ENCODE data around the gene CTU1. TPM values are rescaled to one million over a fixed set of nuclear protein-coding genes. Genes with fewer than 3 reads are reported as not detected.

The CTU1 gene
- total and polyA plus RNA-seq, 2 of the 4 experiments (the other 2 are of a cell fraction) = 2.0 to 3.3 TPM

- Histone ChIP-seq H3K4me1 (ENCODE audit: control insufficient read depth, insufficient read depth, low read length) (no peaks in the 10 kb centered on the region), H3K9me1 (ENCODE audit: insufficient read depth, low read length) (peaks cover 9% of the 10 kb centered on the region; the same call in 1 of the 2 replicates), H3K4me3 (ENCODE audit: insufficient read depth, low read depth, low read length) (peak overlapping the region; percentile 63), H3K9me3 (ENCODE audit: control insufficient read depth, insufficient read depth, low read length) (no peaks in the 10 kb centered on the region), H2BK15ac (ENCODE audit: low read depth, low read length) (no peak overlapping the region), H2BK5ac (ENCODE audit: low read depth, low read length, poor library complexity, severe bottlenecking) (peak overlapping the region; percentile 3), H3K79me1 (ENCODE audit: low read depth in 1 of 2, low read length in 2 of 2) (peaks cover 24 to 35% of the 10 kb centered on the region in 2 experiments), H2AK9ac (replicated peaks; ENCODE audit: low read depth, low read length, poor library complexity) (peak overlapping the region; percentile 74), H3K9ac (ENCODE audit: low read depth, low read length) (peak overlapping the region; percentile 71), H3K27ac (ENCODE audit: insufficient read depth, low read length) (peak overlapping the region; percentile 59), H4K91ac (ENCODE audit: insufficient read depth, low read depth, low read length) (peak overlapping the region; percentile 31; the same call in 1 of the 2 replicates), H2BK20ac (ENCODE audit: low read depth, low read length) (no peak overlapping the region), H3K36me3 (ENCODE audit: control insufficient read depth, insufficient read depth, low read length) (peaks cover 10% of the 10 kb centered on the region), H3K4ac (ENCODE audit: low read depth, low read length) (peak overlapping the region; percentile 81), H2BK120ac (ENCODE audit: low read depth, low read length) (no peak overlapping the region), H4K8ac (ENCODE audit: low read depth in 2 of 2, low read length in 2 of 2) (peak overlapping the region; percentile 40 to 90), H3K18ac (ENCODE audit: low read depth, low read length) (no peak overlapping the region), H3K14ac (replicated peaks; ENCODE audit: low read depth, low read length) (peak overlapping the region; percentile 57), H4K5ac (ENCODE audit: low read depth, low read length) (peak overlapping the region; percentile 14; the same call in 1 of the 2 replicates), H3K23ac (ENCODE audit: low read depth, low read length) (no peak overlapping the region), H4K20me1 (ENCODE audit: insufficient read depth, low read length) (no peaks in the 10 kb centered on the region; the same call in 1 of the 2 replicates), H2AFZ (replicated peaks; ENCODE audit: low read length, poor library complexity) (peak overlapping the region; percentile 98), H3K56ac (ENCODE audit: extremely low read depth, insufficient read depth, low read length) (no peak overlapping the region), H3K27me3 (ENCODE audit: control insufficient read depth, insufficient read depth, low read length) (no peaks in the 10 kb centered on the region; the same call in 1 of the 2 replicates), H2AK5ac (ENCODE audit: low read depth, low read length) (peak overlapping the region; percentile 61), H3K4me2 (ENCODE audit: low read depth, low read length) (peak overlapping the region; percentile 87)
- DNase-seq (peak; percentile 20), ATAC-seq (ENCODE audit: low read depth) (peak; percentile 8; the same call in 1 of the 2 replicates)
- no TSS peak for BruUV-seq (replicated peaks)
- TF ChIP-seq FOS (IDR thresholded peaks at IDR 0.05; ENCODE audit: low read depth, low read length) = no peak
- TF ChIP-seq CEBPB (IDR thresholded peaks at IDR 0.05; ENCODE audit: low read depth, low read length) = no peak
- no peak for TF ChIP-seq NFE2L2 (IDR thresholded peaks at IDR 0.05; ENCODE audit: low read depth, low read length)
- TF ChIP-seq RAD21 (IDR thresholded peaks at IDR 0.05; ENCODE audit: low read length) = no peak
- TF ChIP-seq CHD1 (IDR thresholded peaks at IDR 0.05; ENCODE audit: low read depth, low read length) = no peak
- TF ChIP-seq USF2 (IDR thresholded peaks at IDR 0.05; ENCODE audit: low read depth, low read length) = no peak
- no peak for TF ChIP-seq POLR2A (IDR thresholded peaks at IDR 0.05; ENCODE audit: low read depth, low read length)
- TF ChIP-seq BHLHE40 (IDR thresholded peaks at IDR 0.05; ENCODE audit: low read depth, low read length) = no peak
- TF ChIP-seq SMC3 (IDR thresholded peaks at IDR 0.05; ENCODE audit: low read depth, low read length) = no peak
- ChIA-PET POLR2A (ENCODE audit: unreplicated experiment) (no interaction called here), CTCF (no interaction called here)
- intact Hi-C loops (cut with micrococcal nuclease) (loop anchor here (2.0 to 10.0 kb wide), 4 partner anchors 61 to 485 kb away; partner anchors contain the start of gene CLEC11A), in situ Hi-C loops (cut with MboI; ENCODE audit: low sequenced_read_pairs) (no loop called here), dilution Hi-C loops (cut with HindIII; ENCODE audit: low sequenced_read_pairs, unreplicated experiment) (no loop called here)
- WGBS, 2 experiments (ENCODE audit: extremely low coverage in 2 of 2, insufficient read length in 1 of 2) = 43% methylated on average over 6 of the region's 18 CpGs; no CpG with 5 or more reads in 1 of the 2 experiments
Observed at GRCh38 chr19:51107406-51108065, 673 bp downstream of the CTU1 start.

All from IMR-90 (cell line).